Astrocyte (in vitro differentiated cells and primary cell): ENCODE data around the gene LCE2D. TPM values are rescaled to one million over a fixed set of nuclear protein-coding genes. Genes with fewer than 3 reads are reported as not detected.

ENCODE experiments used
- DNase-seq: peaks from one replicate; pipeline ENCODE4 v3.0.0-alpha.2; 2010; ENCODE audit warnings: low read depth
- FAIRE-seq: peaks from 2 replicates; lab custom pipeline; 2011; peaks lifted over from hg19 to GRCh38; lab: Jason Lieb, UNC
- H2AFZ ChIP-seq: 2 replicates; pipeline ENCODE4 v1.6.0; 2012; ENCODE audit warnings: low read depth, low read length, inconsistent platforms
- H3K27ac ChIP-seq: 2 replicates; pipeline ENCODE4 v1.5.1; 2011; ENCODE audit warnings: low read depth, low read length, inconsistent platforms
- H3K27me3 ChIP-seq: 2 replicates; pipeline ENCODE4 v1.6.0; 2011; ENCODE audit warnings: low read length, inconsistent platforms; ENCODE audit not compliant: insufficient read depth
- H3K36me3 ChIP-seq: 2 replicates; pipeline ENCODE4 v1.5.1; 2011; ENCODE audit warnings: low read length, inconsistent platforms; ENCODE audit not compliant: insufficient read depth
- H3K4me1 ChIP-seq: 2 replicates; pipeline ENCODE4 v1.5.1; 2011; ENCODE audit warnings: low read length, inconsistent platforms; ENCODE audit not compliant: insufficient read depth
- H3K4me2 ChIP-seq: 2 replicates; pipeline ENCODE4 v1.6.0; 2012; ENCODE audit warnings: low read length, inconsistent platforms
- H3K4me3 ChIP-seq: 2 replicates; pipeline ENCODE4 v1.5.1; 2011; ENCODE audit warnings: low read depth, mild to moderate bottlenecking, low read length, inconsistent platforms; ENCODE audit not compliant: insufficient read depth
- H3K79me2 ChIP-seq: 2 replicates; pipeline ENCODE4 v1.6.0; 2012; ENCODE audit warnings: mild to moderate bottlenecking, low read length, inconsistent platforms; ENCODE audit not compliant: insufficient read depth
- H3K9ac ChIP-seq: 2 replicates; pipeline ENCODE4 v1.6.0; 2012; ENCODE audit warnings: mild to moderate bottlenecking, low read length, inconsistent platforms
- H3K9me3 ChIP-seq: 2 replicates; pipeline ENCODE4 v1.5.1; 2012; ENCODE audit warnings: low read depth, mild to moderate bottlenecking, low read length, inconsistent platforms; ENCODE audit not compliant: insufficient read depth
- H4K20me1 ChIP-seq: 2 replicates; pipeline ENCODE4 v1.6.0; 2012; ENCODE audit warnings: low read length, inconsistent platforms; ENCODE audit not compliant: insufficient read depth
- H3K27ac Mint-ChIP-seq: one replicate; pipeline ENCODE4 v1.8.0; 2021; ENCODE audit warnings: mild to moderate bottlenecking, mixed read lengths; ENCODE audit not compliant: unreplicated experiment
- H3K27me3 Mint-ChIP-seq: one replicate; pipeline ENCODE4 v1.8.0; 2021; ENCODE audit warnings: low read depth, mixed read lengths; ENCODE audit not compliant: unreplicated experiment
- H3K36me3 Mint-ChIP-seq: one replicate; pipeline ENCODE4 v1.8.0; 2021; ENCODE audit warnings: low read depth, mixed read lengths; ENCODE audit not compliant: unreplicated experiment
- H3K4me1 Mint-ChIP-seq: one replicate; pipeline ENCODE4 v1.8.0; 2021; ENCODE audit warnings: low read depth, mixed read lengths; ENCODE audit not compliant: unreplicated experiment
- H3K4me3 Mint-ChIP-seq: one replicate; pipeline ENCODE4 v1.8.0; 2021; ENCODE audit warnings: mild to moderate bottlenecking, moderate library complexity, mixed read lengths; ENCODE audit not compliant: unreplicated experiment
- H3K9me3 Mint-ChIP-seq: one replicate; pipeline ENCODE4 v1.8.0; 2021; ENCODE audit warnings: mild to moderate bottlenecking, mixed read lengths; ENCODE audit not compliant: unreplicated experiment
- EZH2 ChIP-seq: IDR thresholded peaks from 2 replicates; pipeline ENCODE4 v1.6.1; 2012; ENCODE audit warnings: mild to moderate bottlenecking, low read length, inconsistent platforms; ENCODE audit not compliant: insufficient read depth
- total RNA-seq: library from RNA; stranded (reverse); gene quantifications from 2 replicates; pipeline ENCODE4 v1.2.1, GENCODE V29; 2021
- TF ChIP-seq, protein P1 (sequence below): IDR thresholded peaks from 2 replicates; pipeline ENCODE4 v1.5.1; 2011; ENCODE audit warnings: low read depth, mild to moderate bottlenecking, inconsistent platforms, low read length, moderate library complexity; ENCODE audit not compliant: insufficient read depth

The LCE2D gene
- total RNA-seq, 1 donor from 2014 or later, result not detected

DNA sequence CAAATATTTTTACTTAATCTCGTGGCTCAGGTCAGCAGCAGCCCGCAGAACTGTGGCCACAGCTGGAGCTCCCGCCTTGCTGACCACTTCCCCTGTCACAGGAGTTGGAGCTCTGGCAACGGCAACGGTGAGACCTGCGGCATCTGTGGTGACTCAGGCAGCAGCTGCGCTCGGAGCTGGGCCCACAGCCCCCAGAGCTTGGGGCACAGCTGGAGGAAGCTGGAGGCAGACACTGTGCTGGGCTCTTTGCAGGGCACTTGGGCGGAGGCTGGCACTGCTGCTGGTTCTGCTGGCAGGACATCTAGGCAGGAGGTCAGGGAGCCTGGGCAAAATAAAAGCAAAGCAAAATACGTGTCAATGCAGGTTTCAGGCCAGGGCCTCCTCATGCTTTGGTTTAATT, 40.4 kb upstream of the LCE2D start, which contains the start of gene LCE3A:
LCE3A (minus strand) TSS at position 301 of the 400 bp plus-strand sequence; CDS start at position 301, 0 bp downstream.
- DNase-seq (no peak), FAIRE-seq (no peak)
- Histone ChIP-seq H4K20me1 (no peaks in the 10 kb centered on the region), H3K27ac (no peak within 1 kb of the TSS), H2AFZ (no peak within 1 kb of the TSS), H3K4me3 (no peak within 1 kb of the TSS), H3K4me1 (no peaks in the 10 kb centered on the region), H3K9ac (no peak within 1 kb of the TSS), H3K9me3 (peaks cover 9% of the 10 kb centered on the region), H3K79me2 (no peaks in the 10 kb centered on the region), H3K36me3 (no peaks in the 10 kb centered on the region), H3K27me3 (no peaks in the 10 kb centered on the region), H3K4me2 (no peak within 1 kb of the TSS)
- Mint-ChIP-seq H3K4me3 (no peak within 1 kb of the TSS), H3K4me1 (no peaks in the 10 kb centered on the region), H3K36me3 (no peaks in the 10 kb centered on the region), H3K9me3 (peaks cover 19% of the 10 kb centered on the region), H3K27ac (no peak within 1 kb of the TSS), H3K27me3 (peaks cover 14% of the 10 kb centered on the region)
- TF ChIP-seq, protein P1, sequence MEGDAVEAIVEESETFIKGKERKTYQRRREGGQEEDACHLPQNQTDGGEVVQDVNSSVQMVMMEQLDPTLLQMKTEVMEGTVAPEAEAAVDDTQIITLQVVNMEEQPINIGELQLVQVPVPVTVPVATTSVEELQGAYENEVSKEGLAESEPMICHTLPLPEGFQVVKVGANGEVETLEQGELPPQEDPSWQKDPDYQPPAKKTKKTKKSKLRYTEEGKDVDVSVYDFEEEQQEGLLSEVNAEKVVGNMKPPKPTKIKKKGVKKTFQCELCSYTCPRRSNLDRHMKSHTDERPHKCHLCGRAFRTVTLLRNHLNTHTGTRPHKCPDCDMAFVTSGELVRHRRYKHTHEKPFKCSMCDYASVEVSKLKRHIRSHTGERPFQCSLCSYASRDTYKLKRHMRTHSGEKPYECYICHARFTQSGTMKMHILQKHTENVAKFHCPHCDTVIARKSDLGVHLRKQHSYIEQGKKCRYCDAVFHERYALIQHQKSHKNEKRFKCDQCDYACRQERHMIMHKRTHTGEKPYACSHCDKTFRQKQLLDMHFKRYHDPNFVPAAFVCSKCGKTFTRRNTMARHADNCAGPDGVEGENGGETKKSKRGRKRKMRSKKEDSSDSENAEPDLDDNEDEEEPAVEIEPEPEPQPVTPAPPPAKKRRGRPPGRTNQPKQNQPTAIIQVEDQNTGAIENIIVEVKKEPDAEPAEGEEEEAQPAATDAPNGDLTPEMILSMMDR, result no peak
- no peak for TF ChIP-seq EZH2

DNA sequence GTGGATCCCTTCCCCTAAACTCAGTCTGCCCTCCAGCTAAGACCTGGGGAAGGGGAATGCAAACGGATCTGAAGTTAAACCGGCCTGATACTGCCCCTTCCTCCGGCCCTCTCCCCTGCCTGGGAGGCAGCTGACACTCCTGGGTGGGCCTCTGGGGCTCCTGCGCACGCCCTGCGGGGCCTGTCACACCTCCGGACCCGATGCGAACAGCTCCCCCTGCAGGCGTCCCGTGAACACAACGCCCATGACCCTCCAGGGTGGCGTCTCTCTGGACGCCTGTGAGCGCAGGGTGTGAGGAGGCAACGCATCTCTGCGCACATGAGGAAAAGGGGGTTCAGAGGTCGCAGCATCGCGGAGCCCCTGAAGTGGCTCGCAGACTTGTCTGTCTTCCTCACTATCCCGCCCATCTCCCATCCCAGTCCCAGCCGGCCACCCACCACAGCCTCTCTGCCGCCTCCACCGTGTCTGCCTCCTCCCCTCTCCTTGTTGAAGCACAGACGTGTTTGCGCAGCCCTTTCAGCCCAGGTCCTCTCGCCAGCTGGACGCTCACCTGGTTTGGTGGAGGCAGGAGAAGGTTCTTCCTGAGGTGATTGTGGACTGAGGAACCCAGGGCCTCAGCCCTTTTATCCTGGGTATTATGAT, 39.9 kb upstream of the LCE2D start:
- H3K4me3 Mint-ChIP-seq, result no peak overlapping the region
- H3K4me1 ChIP-seq, result no peaks in the 10 kb centered on the region
- H3K9ac ChIP-seq, result no peak overlapping the region
- peaks cover 19% of the 10 kb centered on the region for H3K9me3 Mint-ChIP-seq
- FAIRE-seq (no peak), DNase-seq (no peak)
- no peaks in the 10 kb centered on the region for H3K27me3 ChIP-seq
- no peak overlapping the region for H2AFZ ChIP-seq
- TF ChIP-seq EZH2, result no peak
- TF ChIP-seq, protein P1, result no peak
- no peak overlapping the region for H3K4me2 ChIP-seq
- no peak overlapping the region for H3K27ac ChIP-seq
- no peaks in the 10 kb centered on the region for H4K20me1 ChIP-seq
- H3K79me2 ChIP-seq, result no peaks in the 10 kb centered on the region
- peaks cover 9% of the 10 kb centered on the region for H3K9me3 ChIP-seq
- no peak overlapping the region for H3K27ac Mint-ChIP-seq
- no peaks in the 10 kb centered on the region for H3K4me1 Mint-ChIP-seq
- H3K27me3 Mint-ChIP-seq, result peaks cover 17% of the 10 kb centered on the region
- H3K36me3 ChIP-seq, result no peaks in the 10 kb centered on the region
- no peak overlapping the region for H3K4me3 ChIP-seq
- H3K36me3 Mint-ChIP-seq, result no peaks in the 10 kb centered on the region

GRCh38 chr1:152626744-152627143, 36.4 kb upstream of the LCE2D start:
- Histone ChIP-seq H3K36me3 (no peaks in the 10 kb centered on the region), H3K27ac (no peak overlapping the region), H2AFZ (no peak overlapping the region), H3K4me2 (no peak overlapping the region), H3K4me1 (no peaks in the 10 kb centered on the region), H3K79me2 (no peaks in the 10 kb centered on the region), H3K27me3 (no peaks in the 10 kb centered on the region), H3K9me3 (no peaks in the 10 kb centered on the region), H4K20me1 (no peaks in the 10 kb centered on the region), H3K9ac (no peak overlapping the region), H3K4me3 (no peak overlapping the region)
- Mint-ChIP-seq H3K36me3 (no peaks in the 10 kb centered on the region), H3K4me1 (no peaks in the 10 kb centered on the region), H3K27ac (no peak overlapping the region), H3K9me3 (peaks cover 8% of the 10 kb centered on the region), H3K4me3 (no peak overlapping the region), H3K27me3 (peaks cover 24% of the 10 kb centered on the region)
- FAIRE-seq, result no peak
- DNase-seq, result no peak
- no peak for TF ChIP-seq EZH2
- TF ChIP-seq, protein P1, result no peak
